ENCODE measurements around the gene SYTL1.

Gene SYTL1

GRCh38 chr1:27399251-27400025 lies 57.6 kb downstream of the SYTL1 start:
- in situ Hi-C loops (cut with MboI; ENCODE audit: low sequenced_read_pairs), result loop anchor here (5.0 to 10.0 kb wide), 2 partner anchors 265 to 352 kb away; no protein-coding TSS in a partner anchor

GRCh38 chr1:27400082-27400962 lies 58.5 kb downstream of the SYTL1 start:
- in situ Hi-C loops (cut with MboI; ENCODE audit: low sequenced_read_pairs), result no loop called here

DNA sequence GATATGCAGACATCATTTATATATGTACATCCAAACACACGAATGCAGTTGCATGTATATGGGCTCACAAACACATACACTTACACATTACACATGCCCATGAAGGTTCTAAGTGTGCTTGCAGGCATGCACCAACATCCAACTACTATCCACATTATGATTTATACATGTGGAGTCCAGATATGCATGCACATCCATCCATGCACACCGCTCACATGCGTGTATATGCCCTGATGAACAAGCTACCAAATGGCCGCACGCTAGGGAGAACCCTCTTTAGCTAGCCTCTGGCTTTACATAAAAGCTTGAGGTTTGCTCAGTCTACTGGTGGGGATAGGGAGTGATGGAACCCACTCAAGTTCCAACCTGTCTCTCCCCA lies 59.1 kb downstream of the SYTL1 start:
- in situ Hi-C loops (cut with MboI; ENCODE audit: low sequenced_read_pairs), result no loop called here

- in situ Hi-C loops (cut with MboI; ENCODE audit: low sequenced_read_pairs), result no loop called here
These were observed 60.5 kb downstream of the SYTL1 start for GRCh38 chr1:27402349-27402754.

GRCh38 chr1:27403065-27403726 lies 61.4 kb downstream of the SYTL1 start:
- in situ Hi-C loops (cut with MboI; ENCODE audit: low sequenced_read_pairs), result no loop called here
